ENCODE data around the gene AFP.

DNA sequence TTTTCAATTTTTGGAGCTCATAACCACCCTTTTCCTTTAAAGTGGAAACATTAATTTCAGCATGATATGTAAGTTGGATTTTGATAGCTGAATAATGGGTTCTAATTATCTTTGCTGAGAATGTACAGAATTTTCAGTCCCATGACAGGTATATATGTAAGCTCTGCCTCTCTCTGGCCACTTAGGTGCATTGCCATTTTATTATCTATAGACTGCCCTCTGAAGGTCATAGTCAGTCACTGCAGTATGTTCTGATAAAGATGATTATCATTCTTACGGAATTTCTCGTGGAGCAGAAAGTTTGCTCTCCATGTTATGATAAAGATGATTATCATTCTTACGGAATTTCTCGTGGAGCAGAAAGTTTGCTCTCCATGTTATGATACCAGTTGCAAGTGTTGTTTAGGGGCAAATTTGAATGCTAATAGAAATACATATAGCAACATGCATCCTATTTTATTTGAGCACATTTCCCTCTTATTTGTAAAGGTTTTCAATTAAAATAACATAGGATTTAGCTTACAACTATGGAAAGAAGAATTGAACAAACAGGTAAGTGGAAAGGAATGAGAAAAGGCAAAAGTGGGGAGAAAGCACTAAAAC is 10.4 kb downstream of the AFP start:
- TF ChIP-seq CTCF (IDR thresholded peaks at IDR 0.05) (peak in 5 of 6 experiments; percentile 29 to 99 (median 97)), POLR2A (IDR thresholded peaks at IDR 0.05) (no peak)
